HepG2 (cell line): Measurements from ENCODE around the gene TP53TG5. TPM values are rescaled to one million over a fixed set of nuclear protein-coding genes. Genes with fewer than 3 reads are reported as not detected.

Experiments used
- ATAC-seq: fragments of 200-7000 bp; cut with Tn5 transposase; 3 replicates; pipeline ENCODE4 v1.9.1; 2020; ENCODE audit warnings: mild to moderate bottlenecking, moderate library complexity
- BruUV-seq: library from RNA; stranded (reverse); fragments of 400-500 nt; replicated peaks from 2 replicates; lab custom pipeline; 2021; lab: Mats Ljungman, UMichigan
- CTCF ChIA-PET: fragments of 300-600 bp; formaldehyde crosslinking; extraction: SDS; loops from one replicate; lab custom pipeline; 2021; ENCODE audit warnings: low total read pairs, inconsistent platforms, low intra/inter-chr PET ratio; lab: Yijun Ruan, JAX
- POLR2A ChIA-PET: fragments of 350-600 bp; sonication (Branson Sonifier 250); formaldehyde crosslinking; loops from one replicate; lab custom pipeline; 2020; ENCODE audit warnings: antibody characterized with exemption, inconsistent platforms; lab: Yijun Ruan, JAX
- DNase-seq: peaks from one replicate; pipeline ENCODE4 v3.0.0-alpha.2; 2015; ENCODE audit warnings: low spot score
- FAIRE-seq: peaks from 3 replicates; lab custom pipeline; 2011; peaks lifted over from hg19 to GRCh38; lab: Jason Lieb, UNC
- H2AFZ ChIP-seq: one replicate; pipeline ENCODE4 v1.6.1; 2011; ENCODE audit warnings: low read length, inconsistent platforms
- H3K27ac ChIP-seq: fragments of 300-600 bp; 3 replicates; pipeline ENCODE4 v1.8.0; 2011; ENCODE audit warnings: mixed run types, mild to moderate bottlenecking, mixed read lengths, low read length, inconsistent platforms; ENCODE audit not compliant: insufficient read depth; ENCODE audit errors: extremely low read length
- H3K27me3 ChIP-seq, 2 experiments: fragments of 200-600 bp in 1 of 2; 2 replicates in 1 of 2; 3 replicates in 1 of 2; pipeline versions ENCODE4 v1.6.0 to v1.8.0; 2011; ENCODE audit warnings: low read length in 2 of 2, mild to moderate bottlenecking in 2 of 2, moderate library complexity in 2 of 2, inconsistent platforms in 1 of 2; ENCODE audit not compliant: insufficient read depth in 2 of 2, control insufficient read depth in 1 of 2
- H3K36me3 ChIP-seq, 2 experiments: fragments of 200-600 bp in 1 of 2; replicated peaks in 1 of 2; 2 replicates in 1 of 2; 3 replicates in 1 of 2; pipeline versions ENCODE4 v1.5.1 to v1.8.0; 2011; ENCODE audit warnings: low read length in 2 of 2, inconsistent platforms in 1 of 2; ENCODE audit not compliant: insufficient read depth in 2 of 2, control insufficient read depth in 1 of 2
- H3K4me1 ChIP-seq: 2 replicates; pipeline ENCODE4 v1.5.1; 2012; ENCODE audit warnings: low read length, inconsistent platforms; ENCODE audit not compliant: insufficient read depth
- H3K4me2 ChIP-seq: 2 replicates; pipeline ENCODE4 v1.6.0; 2011; ENCODE audit warnings: low read depth, low read length, inconsistent platforms
- H3K4me3 ChIP-seq, 3 experiments: fragments of 200-600 bp in 1 of 3; sonication (generic), shearing (Covaris generic) in 1 of 3; replicated peaks in 1 of 3; 2 replicates each; pipeline ENCODE4 v1.5.1; 2011 to 2016; ENCODE audit warnings: low read length in 3 of 3, inconsistent platforms in 2 of 3, low read depth in 2 of 3, mild to moderate bottlenecking in 2 of 3, control low read depth in 1 of 3, mixed read lengths in 1 of 3; ENCODE audit not compliant: insufficient read depth in 1 of 3
- H3K79me2 ChIP-seq: one replicate; pipeline ENCODE4 v1.6.1; 2011; ENCODE audit warnings: low read length, inconsistent platforms; ENCODE audit not compliant: insufficient read depth
- H3K9ac ChIP-seq: 2 replicates; pipeline ENCODE4 v1.6.0; 2011; ENCODE audit warnings: mild to moderate bottlenecking, low read depth, low read length, inconsistent platforms; ENCODE audit not compliant: insufficient read depth
- H3K9me3 ChIP-seq: 2 replicates; pipeline ENCODE4 v1.5.1; 2012; ENCODE audit warnings: mild to moderate bottlenecking, low read length
- H4K20me1 ChIP-seq: 2 replicates; pipeline ENCODE4 v1.6.0; 2011; ENCODE audit warnings: inconsistent platforms, mild to moderate bottlenecking, low read length, moderate library complexity; ENCODE audit not compliant: insufficient read depth
- BRF2 ChIP-seq: sonication (generic); formaldehyde crosslinking; IDR thresholded peaks from 2 replicates; pipeline ENCODE4 v1.8.1; 2022; ENCODE audit warnings: mild to moderate bottlenecking, missing genetic modification reagents
- CBX5 ChIP-seq: sonication (generic); formaldehyde crosslinking; IDR thresholded peaks from 2 replicates; pipeline ENCODE4 v1.4.0; 2020; ENCODE audit warnings: missing genetic modification reagents, borderline replicate concordance
- CSRNP1 ChIP-seq: sonication (generic); formaldehyde crosslinking; IDR thresholded peaks from 2 replicates; pipeline ENCODE4 v1.8.1; 2023; ENCODE audit warnings: mild to moderate bottlenecking, missing genetic modification reagents
- FIP1L1 ChIP-seq: fragments of 200-400 bp; formaldehyde crosslinking; IDR thresholded peaks from 2 replicates; pipeline ENCODE4 v1.6.1; 2018; ENCODE audit warnings: low read depth, mild to moderate bottlenecking, low read length, moderate library complexity, borderline replicate concordance; ENCODE audit not compliant: insufficient read depth
- HDAC6 ChIP-seq: fragments of 200-600 bp; sonication (generic); IDR thresholded peaks from 2 replicates; pipeline ENCODE4 v1.7.0; 2017; ENCODE audit warnings: mild to moderate bottlenecking, antibody characterized with exemption, low read length, low read depth
- NR2F6 ChIP-seq, 2 experiments: IDR thresholded peaks; 2 replicates each; pipeline ENCODE4 v1.6.1; 2016; ENCODE audit warnings: antibody characterized with exemption in 1 of 2, mild to moderate bottlenecking in 1 of 2
- USF2 ChIP-seq, 2 experiments: sonication (generic) in 1 of 2; formaldehyde crosslinking in 1 of 2; IDR thresholded peaks; 2 replicates each; pipeline versions ENCODE4 v1.5.1 to v1.6.1; 2011 to 2020; ENCODE audit warnings: borderline replicate concordance in 1 of 2, low read depth in 1 of 2, low read length in 1 of 2, mild to moderate bottlenecking in 1 of 2, missing genetic modification reagents in 1 of 2, moderate library complexity in 1 of 2
- ZBTB7A ChIP-seq: sonication (generic); formaldehyde crosslinking; IDR thresholded peaks from 2 replicates; pipeline ENCODE4 v1.8.0; 2022; ENCODE audit warnings: mild to moderate bottlenecking, missing genetic modification reagents
- ZFP36 ChIP-seq: fragments of 150-350 bp; IDR thresholded peaks from 2 replicates; pipeline ENCODE4 v1.6.1; 2018; ENCODE audit warnings: borderline replicate concordance, low read length, low read depth; ENCODE audit not compliant: partially characterized antibody
- ZFP41 ChIP-seq: sonication (generic); formaldehyde crosslinking; IDR thresholded peaks from 2 replicates; pipeline ENCODE4 v1.4.0; 2020; ENCODE audit warnings: mild to moderate bottlenecking, missing genetic modification reagents, borderline replicate concordance
- ZFP82 ChIP-seq: sonication (generic); formaldehyde crosslinking; IDR thresholded peaks from 2 replicates; pipeline ENCODE4 v1.5.1; 2020; ENCODE audit warnings: mild to moderate bottlenecking, missing genetic modification reagents, borderline replicate concordance
- ZNF160 ChIP-seq: sonication (generic); formaldehyde crosslinking; IDR thresholded peaks from 2 replicates; pipeline ENCODE4 v1.8.0; 2022; ENCODE audit warnings: mild to moderate bottlenecking, inconsistent platforms, missing genetic modification reagents
- ZNF180 ChIP-seq: sonication (generic); formaldehyde crosslinking; IDR thresholded peaks from 2 replicates; pipeline ENCODE4 v1.4.0; 2020; ENCODE audit warnings: low read depth, missing genetic modification reagents, borderline replicate concordance
- ZNF468 ChIP-seq: sonication (generic); formaldehyde crosslinking; IDR thresholded peaks from 2 replicates; pipeline ENCODE4 v1.8.0; 2022; ENCODE audit warnings: mild to moderate bottlenecking, moderate library complexity, missing genetic modification reagents
- ZNF883 ChIP-seq: sonication (generic); formaldehyde crosslinking; IDR thresholded peaks from 2 replicates; pipeline ENCODE4 v1.5.1; 2020; ENCODE audit warnings: mild to moderate bottlenecking, missing genetic modification reagents; ENCODE audit errors: not compliant biosample characterization
- ZSCAN29 ChIP-seq: sonication (generic); formaldehyde crosslinking; conservative IDR thresholded peaks from 2 replicates; pipeline ENCODE4 v1.4.0; 2020; ENCODE audit warnings: mild to moderate bottlenecking, missing genetic modification reagents
- ZSCAN9 ChIP-seq: IDR thresholded peaks from 2 replicates; pipeline ENCODE4 v1.6.1; 2016; ENCODE audit warnings: borderline replicate concordance
- WGBS: methylation state at CpG from one replicate; pipeline ENCODE4 v1.1.6; 2017; ENCODE audit warnings: low lambda C conversion rate; 5-methylcytosine and 5-hydroxymethylcytosine counted together
- in situ Hi-C: cut with HindIII; loops from 2 replicates; pipeline ENCODE4 v1.10.0; 2017; ENCODE audit warnings: low pct_unique_long_range_greater_than_20kb; ENCODE audit not compliant: extremely low pct_ligation_motif_present
- intact Hi-C: fragments of 100-400 bp; cut with micrococcal nuclease; formaldehyde crosslinking; loops from one replicate; pipeline ENCODE4 v1.10.0; 2022; ENCODE audit not compliant: unreplicated experiment
- polyA plus RNA-seq, 8 experiments: library from polyadenylated mRNA; depleted of rRNA in 3 of 8; stranded (reverse) in 7 of 8; unstranded in 1 of 8; fragments of >200 nt; fragmentation: Illumina TruSeq in 4 of 8; extraction: Trizol in 4 of 8; gene quantifications; 2 replicates each; pipeline versions ENCODE4 v1.2.1 to v1.2.3, GENCODE V29; 2011 to 2016; ENCODE audit warnings: low read depth in 4 of 8, missing spikeins in 1 of 8, mixed read lengths in 1 of 8; ENCODE audit not compliant: insufficient read depth in 1 of 8
- total RNA-seq, 5 experiments: library from RNA; depleted of rRNA; stranded (reverse); fragments of >200 nt; fragmentation: Illumina TruSeq; extraction: Trizol; gene quantifications; 2 replicates each; pipeline ENCODE4 v1.2.3, GENCODE V29; 2016; ENCODE audit warnings: low read depth in 1 of 5

TP53TG5 gene
- total and polyA plus RNA-seq, 2 of the 13 experiments (the other 11 are each of a cell fraction or from before 2014, with no cell fraction given), result 0.11 TPM; not detected in 1

- ChIA-PET CTCF (no interaction called here), POLR2A (interaction anchor here (0.7 to 23.9 kb wide), 13 partner anchors 9 to 593 kb away, joined by 3 to 1422 read pairs (median 8); partner anchors contain the start of genes PIGT, SDC4 and SYS1)
- ATAC-seq (no peak; the same call in 2 of the 3 replicates), FAIRE-seq (no peak), DNase-seq (no peak)
- Histone ChIP-seq H3K36me3 (no peaks in the 10 kb centered on the region), H3K27me3 (no peaks in the 10 kb centered on the region), H3K4me2 (peak overlapping the region; percentile 99), H3K9me3 (no peaks in the 10 kb centered on the region), H3K27ac (peak overlapping the region; percentile 80), H3K4me1 (peaks cover 100% of the 10 kb centered on the region), H3K9ac (peak overlapping the region; percentile 66), H4K20me1 (peaks cover 5% of the 10 kb centered on the region; the same call in 1 of the 2 replicates), H3K4me3 (peak overlapping the region; percentile 49 to 87 (median 54)), H3K79me2 (peaks cover 57% of the 10 kb centered on the region), H2AFZ (no peak overlapping the region)
- in situ Hi-C loops, result no loop called here
- BruUV-seq, result no TSS peak
- WGBS, result 3% methylated on average over 3 of the region's 3 CpGs
- intact Hi-C loops, result loop anchor here (5.0 kb wide), 2 partner anchors 76 to 631 kb away; partner anchors contain the start of genes PIGT and ZNF335
- TF ChIP-seq ZNF160 (CRISPR knock-in tag), result 0 out of 2 replicates have a peak, but pooled peaks have one; percentile 12
- TF ChIP-seq ZBTB7A, result no peak
- no peak for TF ChIP-seq FIP1L1
- no peak; the same call in 1 of the 2 replicates for TF ChIP-seq ZSCAN29 (CRISPR knock-in tag)
- TF ChIP-seq BRF2 (CRISPR knock-in tag), result 0 out of 2 replicates have a peak, but pooled peaks have one; percentile 16
- no peak for TF ChIP-seq ZNF180 (CRISPR knock-in tag)
- no peak for TF ChIP-seq ZFP82 (CRISPR knock-in tag)
- no peak for TF ChIP-seq NR2F6 (IDR thresholded peaks at IDR 0.05)
- no peak for TF ChIP-seq NR2F6 (CRISPR knock-in tag; IDR thresholded peaks at IDR 0.05)
- TF ChIP-seq ZFP36, result no peak
- TF ChIP-seq ZNF468 (CRISPR knock-in tag), result no peak
- TF ChIP-seq CSRNP1, result peak; percentile 69; the same call in 1 of the 2 replicates
- TF ChIP-seq ZNF883 (CRISPR knock-in tag), result no peak
- no peak for TF ChIP-seq ZSCAN9 (CRISPR knock-in tag)
- no peak for TF ChIP-seq CBX5
- no peak for TF ChIP-seq HDAC6
- TF ChIP-seq USF2 (IDR thresholded peaks at IDR 0.05; ENCODE audit: low read depth, low read length), result no peak
- no peak for TF ChIP-seq USF2 (CRISPR knock-in tag; IDR thresholded peaks at IDR 0.05; ENCODE audit: borderline replicate concordance)
- no peak for TF ChIP-seq ZFP41 (CRISPR knock-in tag)
Measured at GRCh38 chr20:45341579-45341938, 36.6 kb downstream of the TP53TG5 start.
